Measurements from ENCODE around the gene SRCIN1.

The SRCIN1 gene

DNA sequence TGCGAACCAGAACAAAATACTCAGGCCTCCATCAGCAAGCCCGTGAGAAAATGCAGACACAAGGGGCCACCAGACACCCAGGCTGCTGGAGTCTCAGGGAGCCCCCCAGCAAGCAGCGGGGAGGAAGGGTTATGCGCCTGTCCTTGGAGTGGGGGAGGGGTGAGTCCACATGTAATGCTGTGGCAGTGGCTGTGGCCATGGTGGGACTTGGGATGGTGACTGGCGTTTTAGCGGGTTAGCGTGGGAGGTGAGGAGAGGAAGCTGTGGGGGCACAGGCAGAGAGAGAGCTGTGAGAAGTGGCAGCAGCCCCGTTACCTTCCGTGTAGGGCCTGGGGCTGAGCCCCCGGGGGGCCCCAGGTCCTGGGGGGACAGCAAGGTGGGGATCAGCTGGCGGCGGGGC, 58.3 kb downstream of the SRCIN1 start:
- H3K9me2 ChIP-seq (replicated peaks; ENCODE audit: control insufficient read depth, low read length): no peaks in the 10 kb centered on the region
- H3K27ac ChIP-seq (ENCODE audit: low read depth, low read length): no peak overlapping the region
- H3K4me1 ChIP-seq (ENCODE audit: control insufficient read depth, low read length): no peaks in the 10 kb centered on the region
- H3K36me3 ChIP-seq (ENCODE audit: control insufficient read depth, low read length): no peaks in the 10 kb centered on the region
- peaks cover 9% of the 10 kb centered on the region for H3K27me3 ChIP-seq (ENCODE audit: control insufficient read depth, low read length)
- H4K20me1 ChIP-seq (ENCODE audit: control insufficient read depth, insufficient read depth, low read depth, low read length): no peaks in the 10 kb centered on the region
- H3K4me3 ChIP-seq (ENCODE audit: low read length): no peak overlapping the region
- no peaks in the 10 kb centered on the region for H3K9me3 ChIP-seq (ENCODE audit: control insufficient read depth, insufficient read depth, low read length)
- no peaks in the 10 kb centered on the region for H3F3A ChIP-seq (ENCODE audit: control insufficient read depth, insufficient read depth)
- H3K4me2 ChIP-seq (ENCODE audit: low read length): no peak overlapping the region
- H3K79me2 ChIP-seq (ENCODE audit: control insufficient read depth, low read length): no peaks in the 10 kb centered on the region
- TF ChIP-seq EZH2phosphoT487 (IDR thresholded peaks at IDR 0.05; ENCODE audit: borderline replicate concordance, low read length) (no peak), CTCF (IDR thresholded peaks at IDR 0.05; ENCODE audit: low read depth, low read length, poor library complexity, severe bottlenecking) (no peak)

DNA sequence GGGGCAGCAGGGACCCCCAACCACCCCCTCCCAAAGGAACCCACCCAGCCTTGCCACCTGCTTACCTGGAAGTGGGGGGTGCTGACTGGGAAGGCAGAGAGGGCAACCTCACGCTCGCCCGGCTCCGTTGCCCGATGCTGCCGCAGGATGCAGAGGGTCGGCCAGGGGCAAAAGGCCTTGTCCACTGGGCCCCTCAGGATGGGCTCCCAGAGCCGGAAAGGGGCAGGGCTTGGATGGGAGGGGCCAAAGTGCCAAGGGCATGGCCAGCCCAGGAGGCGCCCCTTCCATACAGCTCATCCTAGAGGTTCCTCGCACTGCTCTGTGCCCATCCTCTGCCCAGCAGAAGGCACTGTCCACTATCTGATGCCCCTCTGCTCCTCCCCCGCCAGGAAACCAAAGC, 59.4 kb downstream of the SRCIN1 start:
- Histone ChIP-seq H4K20me1 (ENCODE audit: control insufficient read depth, insufficient read depth, low read depth, low read length) (no peaks in the 10 kb centered on the region), H3K36me3 (ENCODE audit: control insufficient read depth, low read length) (no peaks in the 10 kb centered on the region), H3K4me1 (ENCODE audit: control insufficient read depth, low read length) (no peaks in the 10 kb centered on the region), H3K9me2 (replicated peaks; ENCODE audit: control insufficient read depth, low read length) (no peaks in the 10 kb centered on the region), H3K79me2 (ENCODE audit: control insufficient read depth, low read length) (no peaks in the 10 kb centered on the region), H3F3A (ENCODE audit: control insufficient read depth, insufficient read depth) (no peaks in the 10 kb centered on the region), H3K27ac (ENCODE audit: low read depth, low read length) (no peak overlapping the region), H3K4me2 (ENCODE audit: low read length) (no peak overlapping the region), H3K27me3 (ENCODE audit: control insufficient read depth, low read length) (peaks cover 13% of the 10 kb centered on the region), H3K9me3 (ENCODE audit: control insufficient read depth, insufficient read depth, low read length) (no peaks in the 10 kb centered on the region), H3K4me3 (ENCODE audit: low read length) (no peak overlapping the region)
- no peak for TF ChIP-seq EZH2phosphoT487 (IDR thresholded peaks at IDR 0.05; ENCODE audit: borderline replicate concordance, low read length)
- TF ChIP-seq CTCF (IDR thresholded peaks at IDR 0.05; ENCODE audit: low read depth, low read length, poor library complexity, severe bottlenecking): no peak

DNA sequence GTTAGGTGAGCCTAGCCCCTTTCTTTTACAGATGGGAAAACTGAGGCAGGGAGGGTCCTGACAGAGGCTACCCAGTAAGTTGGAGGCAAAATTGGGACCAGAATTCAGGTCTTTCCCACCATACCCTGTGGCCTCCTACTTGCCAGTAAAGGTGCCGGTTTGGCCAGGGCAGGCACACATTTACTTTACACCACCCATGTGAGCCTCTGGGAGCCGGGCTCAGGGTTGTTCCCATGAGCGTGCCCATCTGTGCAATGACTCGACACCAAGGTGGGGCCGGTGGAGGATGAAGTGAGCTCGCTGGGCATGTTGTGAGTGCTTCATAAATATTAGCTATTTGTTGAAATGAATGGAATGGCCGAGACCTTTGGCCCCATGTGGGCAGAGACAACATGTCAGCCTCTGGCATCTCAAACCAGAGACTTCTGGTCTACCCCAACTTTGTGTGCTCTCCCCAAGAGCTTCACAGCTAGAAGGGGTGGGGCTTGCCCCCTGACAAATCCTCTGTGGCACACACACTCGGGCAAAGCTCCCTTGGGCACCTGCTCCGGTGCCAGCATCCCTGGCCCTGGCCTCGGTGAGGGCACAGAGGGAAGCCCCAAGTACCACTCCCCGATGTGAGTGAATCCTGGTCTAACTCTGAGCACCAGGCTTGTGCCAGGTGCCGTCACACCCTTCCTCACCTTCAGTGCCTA, 60.1 kb downstream of the SRCIN1 start:
- H3F3A ChIP-seq (ENCODE audit: control insufficient read depth, insufficient read depth): no peaks in the 10 kb centered on the region
- H3K4me1 ChIP-seq (ENCODE audit: control insufficient read depth, low read length): no peaks in the 10 kb centered on the region
- H3K79me2 ChIP-seq (ENCODE audit: control insufficient read depth, low read length): no peaks in the 10 kb centered on the region
- H3K36me3 ChIP-seq (ENCODE audit: control insufficient read depth, low read length): no peaks in the 10 kb centered on the region
- TF ChIP-seq CTCF (IDR thresholded peaks at IDR 0.05; ENCODE audit: low read depth, low read length, poor library complexity, severe bottlenecking) (no peak), EZH2phosphoT487 (IDR thresholded peaks at IDR 0.05; ENCODE audit: borderline replicate concordance, low read length) (no peak)
- H3K27me3 ChIP-seq (ENCODE audit: control insufficient read depth, low read length): peaks cover 13% of the 10 kb centered on the region
- no peaks in the 10 kb centered on the region for H4K20me1 ChIP-seq (ENCODE audit: control insufficient read depth, insufficient read depth, low read depth, low read length)
- H3K9me2 ChIP-seq (replicated peaks; ENCODE audit: control insufficient read depth, low read length): no peaks in the 10 kb centered on the region
- no peak overlapping the region for H3K4me3 ChIP-seq (ENCODE audit: low read length)
- no peak overlapping the region for H3K27ac ChIP-seq (ENCODE audit: low read depth, low read length)
- H3K9me3 ChIP-seq (ENCODE audit: control insufficient read depth, insufficient read depth, low read length): no peaks in the 10 kb centered on the region
- no peak overlapping the region for H3K4me2 ChIP-seq (ENCODE audit: low read length)

Measured in DOHH2 (cell line).